ENCODE measurements around the gene COL24A1.

COL24A1 gene

GRCh38 chr1:85683292-85684025 lies 473.1 kb downstream of the COL24A1 start:
- DNase-seq (ENCODE audit: low read depth): peak; percentile 24

GRCh38 chr1:85681087-85681486 lies 475.5 kb downstream of the COL24A1 start:
- peak; percentile 13 for DNase-seq (ENCODE audit: low read depth)

All from EH (cell line).